Mammary epithelial cell (primary cell): Measurements from ENCODE around the gene FJX1.
"Not testable (repeated sequence)": the region's sequence is repeated elsewhere in the genome, so short reads cannot be mapped to it uniquely, and the experiment has no call there.

ENCODE experiments used
- CTCF ChIP-seq, 2 donors: IDR thresholded peaks in 1 of 2; conservative IDR thresholded peaks in 1 of 2; 2 replicates each; pipeline ENCODE4 v1.5.1; 2011 to 2012; ENCODE audit warnings: inconsistent platforms in 2 of 2, low read length in 2 of 2, mild to moderate bottlenecking in 2 of 2, control low read depth in 1 of 2, low read depth in 1 of 2; ENCODE audit not compliant: insufficient read depth in 1 of 2; ENCODE audit errors: extremely low read depth in 1 of 2
- EZH2 ChIP-seq: IDR thresholded peaks from 2 replicates; pipeline ENCODE4 v1.6.1; 2012; ENCODE audit warnings: low read length, inconsistent platforms, borderline replicate concordance

GRCh38 chr11:35668350-35668749 is 50.1 kb downstream of the FJX1 start:
- not testable (repeated sequence) for TF ChIP-seq CTCF (conservative IDR thresholded peaks at IDR 0.05 in 1 of 2, IDR thresholded peaks at IDR 0.05 in 1 of 2; ENCODE audit: extremely low read depth in 1 of 2, insufficient read depth in 1 of 2, low read depth in 1 of 2, low read length in 2 of 2); EZH2
